GM21367 (cell line): Measurements from ENCODE around the gene IL27RA.

ENCODE experiments used
- ATAC-seq: cut with Tn5 transposase; IDR thresholded peaks from one replicate; pipeline ENCODE4 v1.9.1; 2021; ENCODE audit not compliant: unreplicated experiment

The IL27RA gene

DNA sequence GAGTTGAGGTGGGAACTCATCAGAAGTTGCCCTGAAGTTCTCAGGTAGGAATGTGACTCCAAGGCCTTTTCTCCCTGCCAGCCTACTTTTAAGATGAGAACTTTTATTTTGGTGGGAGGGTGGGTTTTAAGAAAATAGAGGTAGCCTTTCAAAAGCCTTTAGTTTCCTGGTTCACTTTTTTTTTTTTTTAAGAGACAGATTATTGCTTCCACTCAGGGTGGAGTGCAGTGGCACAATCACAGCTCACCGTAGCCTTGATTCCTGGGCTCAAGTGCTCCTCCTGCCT is 51.1 kb downstream of the IL27RA start:
- no peak for ATAC-seq

DNA sequence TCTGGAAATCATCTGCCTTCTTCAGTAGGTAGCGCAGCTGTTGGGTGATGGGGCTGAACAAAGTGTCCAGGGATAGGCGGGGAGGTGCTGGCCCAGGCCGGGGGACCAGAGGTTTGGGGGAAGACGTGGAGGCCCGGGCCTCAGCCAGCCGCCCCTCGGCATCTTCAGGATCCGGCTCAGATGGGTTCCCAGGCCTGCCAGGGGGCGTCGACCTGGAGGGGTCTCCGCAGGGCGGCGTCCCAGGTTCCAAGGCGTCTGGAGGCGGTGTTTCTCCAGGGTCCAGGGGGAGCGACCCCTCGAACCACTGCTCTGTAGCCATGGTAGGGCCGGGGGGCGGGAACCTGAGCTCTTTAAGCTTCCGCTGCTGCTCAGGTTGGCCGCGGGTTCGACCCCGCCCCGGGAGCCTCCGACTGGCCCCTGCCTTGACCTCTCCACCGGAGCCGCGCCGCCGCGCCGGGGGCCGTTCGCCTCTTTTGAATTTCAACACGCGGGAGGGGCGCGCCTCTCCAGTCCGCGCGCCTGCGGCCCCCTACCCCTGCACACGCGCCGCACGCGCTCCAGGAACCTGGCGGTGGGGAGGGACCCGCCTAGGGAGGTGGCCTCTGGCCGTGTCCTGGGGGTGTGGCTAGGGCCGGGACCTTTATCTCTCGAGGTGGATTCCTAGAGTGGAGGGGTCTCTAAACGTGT is 53.9 kb downstream of the IL27RA start, which contains the start of gene C19orf67:
C19orf67 (minus strand) TSS at position 475 of the 687 bp plus-strand sequence; CDS start at position 319, 156 bp downstream.
- no peak for ATAC-seq

DNA sequence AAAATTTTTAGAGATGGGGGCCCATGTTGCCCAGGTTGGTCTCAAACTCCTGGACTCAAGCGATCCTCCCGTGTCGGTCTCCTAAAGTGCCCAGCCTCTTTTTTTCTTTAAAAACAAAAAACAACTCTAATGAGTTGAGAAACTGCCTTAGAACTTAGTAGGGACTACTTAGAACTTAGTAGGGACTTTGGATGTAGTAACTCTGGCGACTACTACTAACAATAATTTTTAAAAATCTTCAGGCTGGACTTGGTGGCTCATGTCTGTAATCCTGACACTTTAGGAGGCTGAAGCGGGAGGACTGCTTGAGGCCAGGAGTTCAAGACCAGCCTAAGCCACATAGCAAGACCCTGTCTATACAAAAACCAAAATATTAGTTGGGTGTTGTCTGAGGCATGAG is 54.5 kb downstream of the IL27RA start:
- ATAC-seq: no peak

DNA sequence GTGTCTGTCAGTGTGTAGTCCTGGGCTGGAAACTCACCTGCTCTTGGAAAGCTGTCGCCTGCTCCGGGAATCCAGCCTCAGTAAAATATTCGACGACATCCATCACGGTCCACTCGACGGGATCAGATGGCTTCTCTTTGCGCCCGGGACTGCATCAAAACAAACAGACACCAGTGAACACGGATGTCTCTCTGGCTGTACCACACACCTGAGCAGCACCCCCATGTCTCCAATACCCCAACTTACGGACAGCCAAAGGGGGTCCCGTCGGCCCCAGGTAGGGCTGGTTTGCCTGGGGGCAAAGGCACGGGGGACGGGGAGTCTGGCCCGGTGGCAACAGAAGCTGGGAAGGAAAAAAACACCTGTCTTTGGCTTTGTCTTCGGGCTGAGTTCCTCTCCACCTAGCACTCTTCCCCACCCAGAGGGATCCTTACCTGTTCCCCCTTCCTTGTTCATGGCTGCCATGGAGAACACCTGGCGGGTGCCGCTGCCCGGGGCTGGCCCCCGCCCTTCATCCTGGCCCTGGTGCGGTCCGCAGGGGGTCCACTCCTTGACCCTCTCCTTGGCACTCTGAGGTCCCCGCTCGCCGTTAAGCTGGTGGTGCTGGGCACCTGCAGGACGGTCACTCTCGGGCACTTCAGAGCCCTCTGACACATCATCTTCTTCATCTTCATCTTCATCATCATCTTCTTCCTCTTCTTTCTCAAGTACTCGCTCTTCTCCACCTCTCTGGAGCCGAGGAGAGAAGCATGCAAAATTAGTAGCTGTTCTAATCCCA is 57.3 kb downstream of the IL27RA start:
- no peak for ATAC-seq

DNA sequence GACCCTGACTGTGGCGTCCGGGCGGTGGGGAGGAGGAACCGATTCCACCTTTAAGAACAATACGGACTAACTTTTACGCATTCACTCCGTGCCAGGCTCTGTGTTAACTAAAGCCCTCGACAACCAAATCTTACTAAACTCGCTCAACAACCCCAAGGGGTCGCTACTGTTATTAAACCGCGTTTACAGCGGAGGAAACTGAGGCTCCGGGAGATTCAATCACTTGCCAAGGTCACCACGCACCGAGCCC is 57.8 kb downstream of the IL27RA start:
- ATAC-seq: no peak

DNA sequence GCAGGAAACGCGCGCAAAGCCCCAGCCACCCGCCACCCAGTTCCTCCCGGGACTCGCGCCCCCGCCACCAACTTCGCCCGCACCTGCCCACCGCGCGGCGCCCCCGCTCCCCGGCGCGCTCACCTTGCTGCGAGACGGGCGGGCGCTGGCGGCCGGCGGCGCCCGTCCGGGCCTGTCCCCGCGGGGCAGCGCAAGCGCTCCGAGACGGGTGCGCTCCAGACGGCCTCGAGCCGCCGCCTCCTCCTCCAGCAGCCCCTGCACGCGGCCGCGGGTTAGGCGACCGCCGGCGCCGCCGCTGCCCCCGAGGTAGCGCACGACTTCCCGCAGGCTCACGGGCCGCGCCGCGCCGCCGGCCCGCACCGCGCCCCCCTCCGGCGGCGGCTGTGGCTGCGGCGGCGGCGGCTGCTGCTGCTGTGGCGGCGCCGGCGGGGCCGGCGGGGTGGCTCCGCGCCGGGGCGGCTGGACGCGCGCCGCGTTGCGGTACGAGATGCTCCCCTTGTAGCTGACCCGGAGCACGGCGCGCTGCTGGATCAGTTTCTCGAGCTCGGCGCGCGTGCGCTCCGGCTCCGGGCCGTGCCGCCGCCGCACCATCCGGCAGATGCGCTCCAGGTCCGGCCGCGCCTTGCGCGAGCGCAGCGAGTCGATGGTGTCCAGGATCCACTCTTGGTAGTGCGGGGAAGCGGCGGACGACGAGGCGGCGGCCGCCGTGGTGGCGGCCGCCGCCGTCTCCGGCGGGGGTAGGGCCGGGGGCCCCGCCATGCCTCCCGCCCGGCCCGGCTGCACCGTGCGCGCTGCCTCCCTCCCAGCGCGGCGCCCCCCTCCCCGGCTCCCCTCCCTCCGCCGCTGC is 58.3 kb downstream of the IL27RA start:
- ATAC-seq: peak; percentile 6

DNA sequence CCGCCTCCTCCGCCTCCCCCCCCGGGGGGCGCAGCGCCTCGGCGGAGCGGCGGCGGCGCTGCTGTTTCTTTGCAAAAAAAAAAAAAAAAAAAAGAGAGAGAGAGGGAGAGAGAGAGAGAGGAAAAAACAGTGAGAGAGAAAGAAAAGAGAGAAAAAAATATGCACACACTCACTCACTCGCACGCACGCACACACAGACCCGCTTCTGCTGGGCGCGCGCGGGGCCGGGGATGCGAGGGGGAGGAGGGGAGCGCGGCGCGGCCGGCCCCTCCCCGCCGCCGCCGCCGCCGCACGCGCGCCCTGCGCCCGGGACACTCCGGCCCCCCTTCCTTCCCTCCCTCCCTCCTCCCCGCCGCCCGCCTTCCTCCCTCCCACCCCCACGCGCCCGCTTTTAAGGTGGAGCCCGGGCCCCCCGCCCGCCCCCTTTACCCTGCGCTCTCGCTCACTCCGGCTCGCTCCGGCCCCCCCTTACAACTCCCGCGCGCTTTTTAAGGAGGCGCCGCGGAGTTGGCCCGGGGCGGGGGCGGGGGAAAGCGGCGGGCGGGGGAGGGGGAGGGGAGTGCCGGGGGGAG is 59.0 kb downstream of the IL27RA start, which contains the start of gene SAMD1:
SAMD1 (minus strand) TSS at position 243 of the 572 bp plus-strand sequence.
- peak; percentile 16 for ATAC-seq

DNA sequence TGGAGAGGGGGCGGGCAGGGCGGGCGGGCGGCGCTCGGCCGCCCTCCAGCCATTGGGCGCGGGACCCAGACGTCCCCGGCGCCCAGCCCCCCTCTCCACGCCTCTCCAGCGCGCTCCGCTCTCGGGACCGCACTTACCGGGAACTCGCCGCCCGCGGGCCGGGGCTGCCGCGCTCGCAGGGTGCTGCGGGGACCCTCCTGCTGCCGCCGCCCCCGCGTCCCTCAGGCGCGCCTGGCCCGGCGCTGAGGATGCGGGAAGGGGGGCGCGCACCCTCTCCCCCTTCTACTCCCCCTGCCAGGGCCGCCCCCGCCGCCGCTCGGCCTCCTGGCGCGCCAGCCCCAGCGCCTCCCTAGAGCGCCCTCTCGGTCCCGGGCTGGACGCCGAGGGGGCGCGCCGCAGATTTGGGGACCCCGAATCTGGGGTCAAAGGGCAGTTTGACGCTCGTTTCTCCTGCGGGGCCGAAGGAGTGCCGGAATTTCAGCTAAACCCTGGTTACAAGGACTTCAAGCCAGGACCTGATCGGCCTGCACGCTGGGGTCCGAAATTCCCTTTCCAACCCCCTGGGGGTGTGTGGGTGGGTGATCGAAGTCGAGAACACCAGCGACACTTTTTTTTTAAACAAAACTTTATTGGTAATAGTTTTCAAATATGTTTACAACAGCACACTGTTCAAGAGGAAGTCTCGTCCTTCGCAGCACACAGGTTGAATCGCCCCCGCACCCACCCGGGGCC is 59.7 kb downstream of the IL27RA start:
- ATAC-seq: peak; percentile 43

DNA sequence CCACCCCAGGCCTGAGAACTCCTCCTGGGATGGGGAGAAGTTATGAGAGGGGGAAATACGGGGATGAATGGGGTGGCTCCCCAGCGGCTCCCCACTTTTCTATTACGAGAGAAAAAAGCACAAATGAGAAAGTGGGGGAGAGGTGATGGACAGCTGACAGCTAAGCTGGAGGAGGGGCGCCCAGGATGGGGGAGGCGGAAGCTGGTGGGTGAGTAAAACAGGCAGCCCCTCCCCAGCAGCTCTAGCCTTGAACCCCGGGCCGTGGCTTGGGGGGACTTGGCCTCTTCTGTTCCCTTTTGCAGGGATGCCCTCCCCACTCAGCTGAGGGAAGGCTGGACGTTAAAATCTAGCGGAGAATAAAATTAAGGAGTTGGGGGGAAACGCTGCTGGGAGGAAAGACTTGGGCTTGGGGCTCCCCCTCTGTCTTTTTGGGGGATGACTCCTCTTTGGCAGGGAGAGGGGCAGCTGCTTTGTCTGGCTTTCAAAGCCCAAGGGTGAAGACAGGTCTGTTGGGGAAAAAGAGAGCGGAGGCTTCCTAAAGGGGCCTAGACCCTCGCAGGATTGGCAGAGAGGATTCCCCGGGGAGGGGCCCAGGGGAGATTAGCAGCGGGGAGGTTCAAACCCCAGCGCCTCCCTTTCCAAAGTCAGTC is 60.4 kb downstream of the IL27RA start:
- ATAC-seq: peak; percentile 14

DNA sequence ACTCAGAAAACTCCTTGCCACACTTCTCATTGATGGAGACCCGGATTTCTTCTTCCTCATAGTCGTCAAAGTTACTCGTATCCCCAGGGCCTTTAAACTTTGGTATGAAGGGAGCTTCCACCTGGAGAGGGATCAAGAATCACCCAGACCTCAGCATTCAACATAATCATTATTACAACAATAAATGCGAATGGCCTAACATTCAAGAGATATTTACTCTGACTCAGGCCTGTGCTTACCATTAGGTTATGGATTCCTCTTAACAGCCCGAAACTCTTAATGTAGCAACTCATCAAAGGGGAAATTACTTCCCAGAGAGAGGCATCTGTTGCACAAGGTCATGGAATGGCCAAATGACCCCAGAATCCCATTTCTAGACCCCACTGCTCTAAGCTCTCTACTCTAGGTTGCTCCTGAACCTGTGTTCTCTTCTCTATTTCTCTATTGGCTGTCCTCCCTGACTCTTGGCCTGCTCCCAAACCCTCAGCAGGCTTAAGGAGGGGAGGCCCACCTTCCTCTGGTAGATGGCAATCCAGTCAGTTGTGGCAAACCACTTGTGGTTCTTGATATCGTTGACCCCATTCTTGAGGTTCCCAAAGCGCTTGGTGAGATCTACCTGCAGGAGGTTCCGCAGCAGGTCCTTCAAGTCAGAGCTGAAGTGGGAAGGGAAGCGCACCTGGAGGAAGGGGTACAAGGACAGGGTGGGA is 61.7 kb downstream of the IL27RA start:
- no peak for ATAC-seq

DNA sequence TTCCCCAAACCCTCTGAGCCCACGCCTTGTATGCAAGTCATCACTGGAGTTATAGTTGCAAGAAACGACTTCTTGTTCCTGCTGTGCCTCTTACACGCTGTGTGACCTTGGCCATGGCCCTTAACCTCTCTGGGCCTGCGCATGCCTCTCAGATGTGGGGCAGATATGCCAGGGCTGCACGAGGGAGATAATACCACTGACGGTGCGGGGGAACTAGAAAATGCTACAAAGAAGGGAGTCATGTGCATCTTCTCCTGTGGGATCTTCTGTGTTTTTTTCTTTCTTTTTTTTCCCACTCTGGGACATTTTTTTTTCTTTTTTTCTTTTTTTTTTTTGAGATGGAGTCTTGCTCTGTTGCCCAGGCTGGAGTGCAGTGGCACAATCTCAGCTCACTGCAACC is 63.3 kb downstream of the IL27RA start:
- no peak for ATAC-seq

DNA sequence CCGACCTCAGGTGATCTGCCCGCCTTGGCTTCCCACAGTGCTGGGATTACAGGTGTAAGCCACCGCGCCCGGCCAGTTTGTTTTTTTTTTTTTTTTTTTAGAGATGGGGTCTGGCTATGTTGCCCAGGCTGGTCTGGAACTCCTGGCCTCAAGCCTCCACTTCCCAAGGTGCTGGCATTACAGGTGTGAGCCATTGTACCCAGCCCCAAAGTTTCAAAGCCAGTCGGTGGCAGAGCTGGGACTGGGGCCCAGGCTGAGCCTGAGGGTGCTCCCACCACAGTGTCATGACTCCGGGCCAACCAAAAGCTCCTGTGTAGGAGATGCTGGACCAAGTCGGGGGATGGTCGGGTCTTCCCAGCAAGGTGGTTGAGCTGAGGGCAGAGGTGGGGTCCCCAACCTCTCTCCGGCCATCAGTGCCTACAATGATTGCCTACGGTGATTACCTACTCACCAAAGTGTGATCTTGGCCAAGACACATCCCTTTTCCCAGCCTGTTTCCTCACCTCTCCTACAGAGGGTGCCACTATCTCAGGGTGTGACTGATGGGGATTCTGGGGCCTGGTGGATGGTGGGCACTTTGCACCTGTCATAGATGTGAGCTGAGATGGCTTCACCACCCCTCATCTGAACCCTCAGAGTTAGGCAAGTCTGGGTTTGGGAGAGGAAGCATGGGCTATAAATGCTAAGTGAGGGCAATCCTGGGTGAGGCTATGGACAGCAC is 64.9 kb downstream of the IL27RA start:
- no peak for ATAC-seq

DNA sequence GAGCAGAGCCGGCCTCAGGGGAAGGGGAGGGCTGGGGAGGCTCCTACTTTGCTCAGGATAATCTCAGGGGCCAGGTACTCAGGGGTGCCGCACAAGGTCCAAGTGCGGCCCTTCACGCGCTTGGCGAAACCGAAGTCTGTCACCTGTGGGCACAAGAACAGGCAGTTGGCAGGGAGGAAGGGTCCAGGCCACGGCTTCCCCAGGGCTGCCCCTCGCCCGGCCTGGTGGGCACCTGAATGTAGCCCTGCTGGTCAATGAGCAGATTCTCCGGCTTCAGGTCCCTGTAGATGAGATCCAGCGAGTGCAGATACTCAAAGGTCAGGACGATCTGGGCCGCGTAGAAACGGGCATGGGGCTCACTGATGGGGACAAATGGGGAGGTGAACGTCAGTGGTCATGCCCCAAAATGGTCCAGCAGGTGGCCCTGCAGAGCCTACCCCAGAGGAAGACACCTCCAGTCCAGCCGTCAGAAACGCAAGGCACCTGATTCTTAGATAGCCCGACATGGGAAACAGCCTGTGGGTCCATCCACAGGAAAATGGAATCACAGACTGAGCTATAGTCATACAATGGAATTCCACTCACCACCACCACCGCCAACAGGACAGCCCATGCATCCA is 66.1 kb downstream of the IL27RA start:
- no peak for ATAC-seq

DNA sequence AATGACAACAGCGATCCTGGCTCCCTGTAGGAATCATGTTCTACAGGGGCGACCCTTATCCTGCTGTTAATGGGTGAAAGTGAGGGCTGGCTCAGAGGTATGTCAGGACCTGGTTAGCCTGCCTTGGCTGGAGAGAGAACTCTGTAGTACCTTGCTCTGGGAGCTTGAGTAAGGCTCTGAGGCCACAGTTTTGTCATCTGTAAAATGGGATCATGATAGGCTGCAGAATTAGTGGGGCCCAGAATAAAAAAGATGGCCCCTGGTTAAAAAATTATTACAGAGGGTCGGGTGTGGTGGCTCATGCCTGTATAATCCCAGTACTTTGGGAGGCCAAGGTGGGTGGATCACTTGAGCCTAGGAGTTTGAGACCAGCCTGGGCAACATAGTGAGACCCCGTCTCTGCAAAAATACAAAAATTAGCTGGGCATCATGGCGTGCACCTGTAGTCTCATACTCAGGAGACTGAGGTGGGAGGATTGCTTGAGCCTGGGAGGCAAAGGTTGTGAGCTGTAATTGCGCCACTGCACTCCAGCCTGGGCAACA is 69.5 kb downstream of the IL27RA start:
- ATAC-seq: no peak

DNA sequence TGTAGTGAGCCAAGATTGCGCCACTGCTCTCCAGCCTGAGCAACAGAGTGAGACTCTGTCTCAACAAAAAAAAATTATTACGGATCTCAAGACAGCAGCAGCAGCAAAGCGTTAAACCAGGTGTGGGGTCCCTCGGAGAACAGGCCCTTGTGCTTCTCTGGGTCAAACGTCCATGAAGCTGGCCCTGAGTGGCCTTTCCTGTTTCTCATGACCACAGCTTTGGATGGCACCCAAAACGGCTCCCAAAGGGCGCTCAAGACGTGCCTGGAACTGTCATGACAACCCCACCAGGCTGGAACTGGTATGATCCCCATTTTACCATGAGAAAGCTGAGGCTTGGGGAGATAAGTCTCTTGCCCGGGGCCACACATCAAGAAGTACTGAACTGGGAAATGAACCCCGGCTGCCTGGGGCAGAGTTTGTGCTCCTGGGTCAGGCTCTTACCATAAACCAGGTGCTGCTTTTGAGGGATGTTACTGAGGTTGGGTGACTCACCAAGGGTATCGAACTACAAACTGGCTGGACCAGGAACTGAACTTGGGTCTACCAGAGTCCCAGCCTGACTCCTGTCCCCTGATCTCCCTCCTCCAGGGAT is 70.6 kb downstream of the IL27RA start:
- no peak for ATAC-seq

DNA sequence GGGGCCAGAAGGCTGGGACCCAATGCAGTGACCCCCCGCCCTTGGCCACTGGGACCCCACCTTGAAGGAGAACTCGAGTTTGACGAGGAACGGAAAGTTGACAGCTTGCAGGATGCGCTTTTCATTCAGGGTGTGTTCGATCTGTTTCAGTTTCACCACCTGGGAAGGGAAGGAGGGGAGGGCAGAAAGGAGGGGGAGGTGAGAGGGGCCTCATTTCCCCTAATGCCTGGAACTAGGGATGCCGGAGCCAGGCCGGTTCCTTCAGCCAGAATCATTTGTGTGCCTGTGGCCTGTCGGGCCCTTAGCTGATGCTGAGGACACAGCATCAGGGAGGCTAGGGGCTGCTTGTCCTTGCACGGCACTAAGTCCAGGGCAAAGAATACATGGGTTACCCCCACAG is 71.2 kb downstream of the IL27RA start:
- no peak for ATAC-seq
